ENCODE measurements around the gene TEX26. TPM values are rescaled to one million over a fixed set of nuclear protein-coding genes. Genes with fewer than 3 reads are reported as not detected.

The TEX26 gene
- polyA plus RNA-seq, 1 of the 3 experiments (the other 2 are of a cell fraction), result not detected

GRCh38 chr13:30998136-30999088 lies 66.0 kb downstream of the TEX26 start:
- H3K36me3 ChIP-seq (replicated peaks in 1 of 2; ENCODE audit: control insufficient read depth in 1 of 2, insufficient read depth in 2 of 2, low read length in 1 of 2), result no peaks in the 10 kb centered on the region
- 21% methylated on average over 8 of the region's 8 CpGs for WGBS (ENCODE audit: low lambda C conversion rate)
- no peaks in the 10 kb centered on the region for H3K27me3 ChIP-seq (ENCODE audit: insufficient read depth)
- peak in 1 of 2 experiments; percentile 80; a peak in 2 of 4 replicates for TF ChIP-seq EP300 (IDR thresholded peaks at IDR 0.05; ENCODE audit: borderline replicate concordance in 1 of 2, low read depth in 1 of 2, low read length in 1 of 2)
- peak; percentile 17 for TF ChIP-seq RAD21 (IDR thresholded peaks at IDR 0.05; ENCODE audit: low read length)
- peak; percentile 26 for TF ChIP-seq CHD2 (IDR thresholded peaks at IDR 0.05; ENCODE audit: low read length, partially characterized antibody)
- TF ChIP-seq FOXJ3 (CRISPR knock-in tag; IDR thresholded peaks at IDR 0.05), result no peak
- peak; percentile 23; the same call in 1 of the 2 replicates for TF ChIP-seq GATA2 (CRISPR knock-in tag; IDR thresholded peaks at IDR 0.05)
- no peak for TF ChIP-seq NFIC (IDR thresholded peaks at IDR 0.05; ENCODE audit: borderline replicate concordance)
- peak; percentile 53 for TF ChIP-seq TCF12 (IDR thresholded peaks at IDR 0.05)
- TF ChIP-seq MXI1 (IDR thresholded peaks at IDR 0.05; ENCODE audit: low read depth, low read length), result peak; percentile 79; the same call in 1 of the 2 replicates
- 0 out of 2 replicates have a peak, but pooled peaks have one; percentile 68 for TF ChIP-seq RFX5 (IDR thresholded peaks at IDR 0.05; ENCODE audit: low read length)
- H3K4me1 ChIP-seq (ENCODE audit: control insufficient read depth in 1 of 2, insufficient read depth in 2 of 2, low read depth in 1 of 2, low read length in 1 of 2), result peaks cover 4 to 35% of the 10 kb centered on the region in 2 experiments; a peak in 3 of 4 replicates
- no peaks in the 10 kb centered on the region for H4K20me1 ChIP-seq (ENCODE audit: insufficient read depth)
- no peaks in the 10 kb centered on the region for H3K79me2 ChIP-seq (ENCODE audit: insufficient read depth)
- H3K9me3 ChIP-seq, result no peaks in the 10 kb centered on the region
- H3K4me2 ChIP-seq, result peak overlapping the region; percentile 54
- H3K27ac ChIP-seq (ENCODE audit: low read depth in 2 of 2, low read length in 1 of 2), result peak overlapping the region; percentile 53 to 93; a peak in 3 of 4 replicates
- POLR2A ChIA-PET, result interaction anchor here (0.5 to 1.1 kb wide), 7 partner anchors 21 to 495 kb away, joined by 3 to 5 read pairs (median 3); no protein-coding TSS in a partner anchor
- no peak overlapping the region for H3K9ac ChIP-seq
- H2AFZ ChIP-seq (ENCODE audit: low read depth), result no peak overlapping the region; the same call in 1 of the 2 replicates
- CTCF ChIA-PET, result interaction anchor here (0.9 to 1.4 kb wide), 6 partner anchors 13 to 82 kb away, joined by 3 to 7 read pairs (median 5); no protein-coding TSS in a partner anchor
- 0 out of 4 replicates have a peak overlapping the region, but pooled peaks of 1 of the 2 experiments have one; percentile 8 for H3K4me3 ChIP-seq (ENCODE audit: low read depth in 2 of 2, low read length in 1 of 2)
- no peaks in the 10 kb centered on the region for H3K9me2 ChIP-seq
- DNase-seq, result peak; percentile 77
- peaks cover 7% of the 10 kb centered on the region for H3F3A ChIP-seq (replicated peaks; ENCODE audit: insufficient read depth)

- Histone ChIP-seq H3K9me2 (no peaks in the 10 kb centered on the region), H3K79me2 (ENCODE audit: insufficient read depth) (no peaks in the 10 kb centered on the region), H3K4me2 (no peak overlapping the region), H3K4me3 (ENCODE audit: low read depth in 2 of 2, low read length in 1 of 2) (no peak overlapping the region), H3K27ac (ENCODE audit: low read depth in 2 of 2, low read length in 1 of 2) (no peak overlapping the region), H4K20me1 (ENCODE audit: insufficient read depth) (no peaks in the 10 kb centered on the region), H3K9me3 (no peaks in the 10 kb centered on the region), H3K36me3 (replicated peaks in 1 of 2; ENCODE audit: control insufficient read depth in 1 of 2, insufficient read depth in 2 of 2, low read length in 1 of 2) (no peaks in the 10 kb centered on the region), H2AFZ (ENCODE audit: low read depth) (no peak overlapping the region), H3K4me1 (ENCODE audit: control insufficient read depth in 1 of 2, insufficient read depth in 2 of 2, low read depth in 1 of 2, low read length in 1 of 2) (peaks cover 4 to 33% of the 10 kb centered on the region in 2 experiments; a peak in 3 of 4 replicates), H3K9ac (no peak overlapping the region), H3F3A (replicated peaks; ENCODE audit: insufficient read depth) (peaks cover 7% of the 10 kb centered on the region), H3K27me3 (ENCODE audit: insufficient read depth) (no peaks in the 10 kb centered on the region)
- TF ChIP-seq GABPA (IDR thresholded peaks at IDR 0.05; ENCODE audit: low read depth), result no peak
- TF ChIP-seq USF1 (IDR thresholded peaks at IDR 0.05; ENCODE audit: borderline replicate concordance, low read depth), result no peak
- no peak for TF ChIP-seq RAD21 (IDR thresholded peaks at IDR 0.05; ENCODE audit: low read length)
- TF ChIP-seq RCOR1 (IDR thresholded peaks at IDR 0.05; ENCODE audit: low read length), result no peak
- TF ChIP-seq FOXM1 (IDR thresholded peaks at IDR 0.05; ENCODE audit: low read depth), result no peak
- TF ChIP-seq TCF12 (IDR thresholded peaks at IDR 0.05), result no peak
- WGBS (ENCODE audit: low lambda C conversion rate), result 76% methylated on average over 3 of the region's 3 CpGs
- ChIA-PET POLR2A (no interaction called here), CTCF (interaction anchor here (2.0 kb wide), 1 partner anchor 136 kb away, joined by 8 read pairs; no protein-coding TSS in a partner anchor)
- DNase-seq, result no peak
These were observed 68.4 kb downstream of the TEX26 start for GRCh38 chr13:31000889-31001288.

Measured in SK-N-SH (cell line).